GM12865 (cell line): ENCODE data around the gene VAV3.

Experiments
- DNase-seq: peaks from one replicate; pipeline ENCODE4 v3.0.0; 2010; ENCODE audit warnings: low read depth
- H3K4me3 ChIP-seq: 2 replicates; pipeline ENCODE4 v1.5.1; 2011; ENCODE audit warnings: mild to moderate bottlenecking, low read depth, low read length, control low read depth
- TF ChIP-seq, protein P1 (sequence below): IDR thresholded peaks from 2 replicates; pipeline ENCODE4 v1.5.1; 2011; ENCODE audit warnings: low read length, control low read depth, low read depth, inconsistent platforms; ENCODE audit not compliant: insufficient read depth; ENCODE audit errors: missing control alignments

The VAV3 gene

GRCh38 chr1:107523061-107523460, 441.9 kb downstream of the VAV3 start:
- no peak overlapping the region for H3K4me3 ChIP-seq
- no peak for DNase-seq
- TF ChIP-seq, protein P1, sequence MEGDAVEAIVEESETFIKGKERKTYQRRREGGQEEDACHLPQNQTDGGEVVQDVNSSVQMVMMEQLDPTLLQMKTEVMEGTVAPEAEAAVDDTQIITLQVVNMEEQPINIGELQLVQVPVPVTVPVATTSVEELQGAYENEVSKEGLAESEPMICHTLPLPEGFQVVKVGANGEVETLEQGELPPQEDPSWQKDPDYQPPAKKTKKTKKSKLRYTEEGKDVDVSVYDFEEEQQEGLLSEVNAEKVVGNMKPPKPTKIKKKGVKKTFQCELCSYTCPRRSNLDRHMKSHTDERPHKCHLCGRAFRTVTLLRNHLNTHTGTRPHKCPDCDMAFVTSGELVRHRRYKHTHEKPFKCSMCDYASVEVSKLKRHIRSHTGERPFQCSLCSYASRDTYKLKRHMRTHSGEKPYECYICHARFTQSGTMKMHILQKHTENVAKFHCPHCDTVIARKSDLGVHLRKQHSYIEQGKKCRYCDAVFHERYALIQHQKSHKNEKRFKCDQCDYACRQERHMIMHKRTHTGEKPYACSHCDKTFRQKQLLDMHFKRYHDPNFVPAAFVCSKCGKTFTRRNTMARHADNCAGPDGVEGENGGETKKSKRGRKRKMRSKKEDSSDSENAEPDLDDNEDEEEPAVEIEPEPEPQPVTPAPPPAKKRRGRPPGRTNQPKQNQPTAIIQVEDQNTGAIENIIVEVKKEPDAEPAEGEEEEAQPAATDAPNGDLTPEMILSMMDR: no peak
